D341Med (cell line): ENCODE measurements around the gene PLCG2.

ENCODE experiments used
- DNase-seq: peaks from one replicate; pipeline ENCODE4 v3.0.0; 2012; ENCODE audit warnings: low spot score

Gene PLCG2

GRCh38 chr16:81878529-81878928, 99.4 kb downstream of the PLCG2 start:
- no peak for DNase-seq

DNA sequence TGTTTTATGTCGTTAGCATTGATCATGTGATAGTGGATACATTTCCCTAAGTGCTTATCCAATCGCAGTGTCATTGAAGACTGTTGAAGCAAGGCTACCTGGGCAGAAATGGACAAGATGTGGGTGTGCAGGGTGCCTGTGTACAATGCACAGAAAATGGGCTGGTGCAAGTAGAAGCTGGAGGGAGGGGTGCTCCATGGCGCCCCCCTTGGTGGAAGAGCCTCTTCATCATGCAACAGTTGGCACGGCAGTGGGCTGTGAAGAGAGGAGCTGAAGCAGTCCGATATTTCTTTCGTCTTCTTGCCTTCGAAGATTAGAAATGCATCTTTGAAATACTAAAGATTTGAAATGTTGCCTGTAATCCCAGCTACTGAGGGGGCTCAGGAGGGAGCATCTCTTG, 100.5 kb downstream of the PLCG2 start:
- DNase-seq = no peak

- DNase-seq = no peak
Observed at GRCh38 chr16:81880816-81881215, 101.7 kb downstream of the PLCG2 start.

DNA sequence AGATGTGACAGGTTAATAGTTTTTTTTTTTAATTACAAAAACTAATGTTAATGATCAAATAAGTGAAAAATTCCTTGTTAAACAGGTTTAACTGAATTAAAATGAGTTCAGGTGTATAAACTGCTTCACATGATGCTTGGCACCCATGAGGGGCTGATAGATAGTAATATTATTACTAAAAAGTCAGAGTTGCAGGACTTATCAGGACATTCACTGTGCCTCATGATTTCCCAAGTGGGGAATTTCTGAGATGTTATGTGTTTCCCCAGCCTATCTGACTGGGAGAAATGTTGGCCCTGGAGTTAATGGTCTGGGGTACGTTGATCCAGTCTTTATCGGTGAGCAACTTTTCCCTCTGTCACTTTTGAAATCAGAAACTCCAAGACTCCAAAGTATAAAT, 102.1 kb downstream of the PLCG2 start:
- DNase-seq = no peak

DNA sequence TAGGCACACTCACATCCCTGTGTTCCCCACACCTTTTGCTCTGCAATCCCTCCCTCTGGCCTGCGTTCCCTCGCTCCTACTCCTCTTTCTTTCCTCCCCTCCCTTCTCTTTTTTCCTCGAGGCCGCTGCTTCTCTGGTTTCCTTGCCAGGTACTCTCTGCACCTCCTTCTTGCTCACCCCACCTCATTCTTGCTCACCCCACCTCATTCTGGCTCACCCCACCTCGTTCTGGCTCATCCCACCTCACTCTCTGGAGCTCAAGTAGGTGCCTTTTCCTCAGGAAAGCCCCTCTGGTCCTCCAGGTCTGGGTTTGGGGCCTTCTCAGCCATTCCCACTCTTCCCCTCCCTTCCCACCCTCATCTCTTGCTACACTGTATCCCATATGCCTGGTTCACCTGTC, 103.5 kb downstream of the PLCG2 start:
- no peak for DNase-seq

GRCh38 chr16:81883235-81883634, 104.1 kb downstream of the PLCG2 start:
- DNase-seq = no peak

GRCh38 chr16:81885976-81886586, 107.0 kb downstream of the PLCG2 start:
- DNase-seq = peak; percentile 75

GRCh38 chr16:81888520-81889394, 109.7 kb downstream of the PLCG2 start:
- DNase-seq = no peak

- no peak for DNase-seq
Observed at GRCh38 chr16:81891736-81892364, 112.8 kb downstream of the PLCG2 start.

DNA sequence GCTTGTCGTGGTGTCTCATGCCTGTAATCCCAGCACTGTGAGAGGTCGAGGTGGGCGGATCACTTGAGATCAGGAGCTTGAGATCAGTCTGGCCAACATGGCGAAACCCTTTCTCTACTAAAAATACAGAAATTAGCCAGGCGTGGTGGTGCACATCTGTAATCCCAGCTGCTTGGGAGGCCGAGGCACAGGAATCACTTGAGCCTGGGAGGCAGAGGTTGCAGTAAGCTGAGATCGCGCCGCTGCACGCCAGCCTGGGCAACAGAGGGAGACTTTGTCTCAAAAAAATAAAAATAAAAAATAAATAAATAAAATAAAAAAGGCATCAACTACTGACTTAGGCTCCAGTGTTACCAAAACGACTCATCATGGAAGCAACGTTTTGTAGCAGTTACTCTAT, 115.5 kb downstream of the PLCG2 start:
- DNase-seq = no peak

- DNase-seq = no peak
Observed at GRCh38 chr16:81896902-81897301, 117.8 kb downstream of the PLCG2 start.

- DNase-seq = no peak
Observed at GRCh38 chr16:81899601-81900000, 120.5 kb downstream of the PLCG2 start.

DNA sequence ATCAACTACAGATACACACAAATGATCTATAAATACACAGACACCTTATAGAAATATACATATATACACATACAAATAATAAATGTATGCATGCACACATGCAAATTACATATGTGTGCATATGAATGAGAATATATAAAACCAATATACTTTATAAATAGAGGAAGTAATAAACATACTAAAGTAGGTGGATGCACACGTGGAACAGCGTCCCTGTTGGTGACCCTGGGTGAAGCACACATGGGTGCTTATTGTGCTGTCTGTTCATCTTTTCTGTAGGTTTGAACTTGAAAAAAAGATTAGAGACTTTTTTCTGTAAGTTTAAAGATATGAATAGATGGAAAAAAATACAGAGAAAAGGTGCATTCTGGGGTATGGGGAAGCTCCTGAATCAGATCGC, 120.9 kb downstream of the PLCG2 start:
- DNase-seq = no peak

GRCh38 chr16:81900456-81900855, 121.4 kb downstream of the PLCG2 start:
- DNase-seq = no peak

DNA sequence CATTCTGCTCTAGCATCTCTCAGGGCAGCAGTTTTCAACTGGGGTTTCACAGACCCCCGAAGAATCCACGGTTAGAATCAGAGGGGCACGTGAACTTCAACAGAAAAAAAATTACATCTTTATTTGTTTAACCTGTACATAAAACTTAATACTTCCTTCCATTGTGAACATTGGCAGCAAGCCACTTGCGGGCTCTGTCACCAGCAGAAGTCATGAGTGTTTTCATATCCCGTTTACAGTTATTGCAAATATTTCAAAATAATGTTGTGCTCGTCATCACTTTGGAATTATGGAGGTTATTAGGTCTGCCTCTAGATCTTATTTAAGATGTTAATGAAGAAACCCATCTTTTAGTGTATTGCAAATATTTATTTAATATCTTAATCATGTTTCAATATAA, 122.4 kb downstream of the PLCG2 start:
- no peak for DNase-seq

- DNase-seq = no peak
Observed at GRCh38 chr16:81902025-81902424, 122.9 kb downstream of the PLCG2 start.

DNA sequence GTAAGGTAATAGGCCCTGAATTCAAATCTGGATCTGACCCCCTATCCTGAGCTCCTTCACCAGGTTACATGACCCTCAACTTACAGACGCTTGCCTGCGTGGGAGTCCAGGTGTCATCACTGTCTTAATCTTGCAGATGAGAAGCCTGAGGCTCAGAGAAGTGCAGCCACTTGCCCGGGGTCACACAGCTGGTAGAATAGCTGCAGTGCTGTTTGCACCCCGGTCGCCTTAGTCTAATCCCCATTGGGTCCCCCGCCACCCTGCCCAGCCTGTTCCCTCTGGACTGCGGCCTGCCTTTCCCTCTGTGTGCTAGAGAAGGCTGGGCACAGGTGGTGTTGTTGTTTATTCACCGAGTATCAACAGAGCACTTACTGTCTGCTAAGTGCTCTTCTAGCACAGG, 125.2 kb downstream of the PLCG2 start:
- no peak for DNase-seq

DNA sequence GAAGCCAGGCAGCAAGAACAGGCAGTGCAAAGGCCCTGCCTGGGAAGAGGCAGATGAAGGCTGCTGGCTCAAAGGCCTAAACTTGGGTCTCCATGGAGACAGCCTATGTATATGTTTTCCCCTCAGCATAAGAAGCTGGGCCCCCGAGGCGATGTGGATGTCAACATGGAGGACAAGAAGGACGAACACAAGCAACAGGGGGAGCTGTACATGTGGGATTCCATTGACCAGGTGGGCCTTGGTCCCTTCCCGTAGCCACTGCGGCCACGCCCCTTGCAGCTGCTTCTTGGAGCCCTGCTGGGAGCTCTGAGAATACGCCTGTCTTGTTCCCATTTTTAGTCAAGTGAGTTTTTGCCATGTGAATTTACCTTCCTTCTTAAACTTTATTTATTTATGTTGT, 126.2 kb downstream of the PLCG2 start:
- no peak for DNase-seq

GRCh38 chr16:81907681-81908080, 128.6 kb downstream of the PLCG2 start:
- no peak for DNase-seq

DNA sequence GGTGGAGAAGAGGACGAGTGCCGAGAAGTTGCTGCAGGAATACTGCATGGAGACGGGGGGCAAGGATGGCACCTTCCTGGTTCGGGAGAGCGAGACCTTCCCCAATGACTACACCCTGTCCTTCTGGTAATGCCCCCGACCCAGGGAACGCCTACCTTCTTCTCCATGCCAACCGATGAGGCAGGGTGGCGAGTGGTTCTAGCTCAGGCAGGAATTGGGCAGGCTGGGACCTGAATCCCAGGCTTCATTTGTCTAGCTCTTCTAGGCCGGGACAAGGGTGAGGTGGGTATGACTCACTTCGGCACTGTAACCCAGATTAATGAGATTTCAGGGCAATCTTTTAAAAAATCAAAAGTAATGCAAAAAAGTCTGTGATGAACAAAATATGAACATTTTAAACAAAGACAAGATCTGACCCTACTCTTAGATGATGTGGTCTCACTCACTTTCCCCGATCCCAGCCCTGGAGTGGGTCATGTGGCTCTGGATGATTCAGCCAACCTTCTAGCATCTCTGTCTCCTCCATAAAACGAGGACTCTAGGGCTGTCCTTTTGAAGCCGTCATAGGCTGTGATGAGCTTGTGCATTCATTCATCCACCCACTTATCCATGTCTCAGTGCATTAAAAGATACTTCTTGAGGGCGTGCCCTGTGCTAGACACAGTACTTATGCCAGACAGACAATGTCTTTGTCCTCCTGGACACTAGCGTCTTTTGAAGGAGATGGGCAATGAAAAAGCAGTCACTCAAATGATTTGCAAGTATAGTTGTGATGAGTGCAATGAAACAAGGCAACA, 129.6 kb downstream of the PLCG2 start:
- no peak for DNase-seq

DNA sequence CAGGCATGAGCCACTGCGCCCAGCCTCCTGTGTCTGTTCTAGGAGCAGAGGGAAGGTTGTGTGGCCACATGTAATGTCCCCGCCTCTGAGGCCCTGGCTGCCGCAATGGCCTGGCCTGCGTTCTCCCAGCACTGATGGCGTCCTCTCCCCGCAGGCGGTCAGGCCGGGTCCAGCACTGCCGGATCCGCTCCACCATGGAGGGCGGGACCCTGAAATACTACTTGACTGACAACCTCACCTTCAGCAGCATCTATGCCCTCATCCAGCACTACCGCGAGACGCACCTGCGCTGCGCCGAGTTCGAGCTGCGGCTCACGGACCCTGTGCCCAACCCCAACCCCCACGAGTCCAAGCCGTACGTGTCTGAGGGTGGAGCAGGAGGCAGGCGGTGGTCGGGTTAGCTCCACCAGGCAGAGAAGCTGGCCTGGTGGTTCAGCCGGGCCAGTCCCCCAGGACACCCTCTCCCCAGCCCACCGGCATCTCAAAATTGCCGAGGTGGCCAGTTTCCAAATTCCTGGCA, 131.3 kb downstream of the PLCG2 start:
- no peak for DNase-seq

- DNase-seq = no peak
Observed at GRCh38 chr16:81912395-81912794, 133.3 kb downstream of the PLCG2 start.
